Thoracic aorta (tissue), 2 donors: ENCODE measurements around the gene MICAL3. TPM values are rescaled to one million over a fixed set of nuclear protein-coding genes. Genes with fewer than 3 reads are reported as not detected.
A peak's percentile ranks its signal among the peaks of the same experiment; 100 is the strongest.
"Not testable (repeated sequence)": the region's sequence is repeated elsewhere in the genome, so short reads cannot be mapped to it uniquely, and the experiment has no call there.

Experiments
- ATAC-seq: fragments of 150-250 bp; one replicate; pipeline ENCODE4 v1.8.0; 2017; ENCODE audit warnings: low read depth; ENCODE audit not compliant: insufficient number of reproducible peaks, low FRiP score
- DNase-seq: peaks from one replicate; pipeline ENCODE4 v3.0.0-alpha.2; 2020; ENCODE audit warnings: low spot score
- H3K27ac ChIP-seq, 2 donors: fragments of 200-600 bp; sonication (generic); 1 replicate in 1 of 2; 2 replicates in 1 of 2; pipeline ENCODE4 v1.5.1; 2016; ENCODE audit warnings: mild to moderate bottlenecking in 2 of 2, moderate library complexity in 2 of 2
- H3K27me3 ChIP-seq: fragments of 200-600 bp; sonication (generic); replicated peaks from 2 replicates; pipeline ENCODE4 v1.6.0; 2016; ENCODE audit warnings: mild to moderate bottlenecking; ENCODE audit not compliant: insufficient read depth
- H3K36me3 ChIP-seq: fragments of 200-600 bp; sonication (generic); one replicate; pipeline ENCODE4 v1.5.1; 2016
- H3K4me1 ChIP-seq, 2 donors: fragments of 200-600 bp; sonication (generic); 1 replicate in 1 of 2; 2 replicates in 1 of 2; pipeline versions ENCODE4 v1.5.1 to v1.6.0; 2016; ENCODE audit warnings: low read depth in 2 of 2, mild to moderate bottlenecking in 1 of 2; ENCODE audit not compliant: control insufficient read depth in 1 of 2
- H3K4me3 ChIP-seq: fragments of 200-600 bp; sonication (generic); 2 replicates; pipeline ENCODE4 v1.5.1; 2016; ENCODE audit warnings: mild to moderate bottlenecking
- H3K9me3 ChIP-seq: fragments of 200-600 bp; sonication (generic); 2 replicates; pipeline ENCODE4 v1.5.1; 2016
- CTCF ChIP-seq: fragments of 200-600 bp; sonication (generic); IDR thresholded peaks from one replicate; pipeline ENCODE4 v1.5.1; 2019; ENCODE audit warnings: antibody characterized with exemption
- total RNA-seq, 2 donors: library from RNA; depleted of rRNA; stranded (reverse); fragments of >200 nt; gene quantifications; one replicate each; pipeline versions ENCODE4 v1.1.0 to v1.2.3, GENCODE V29; 2016

The MICAL3 gene
- 10 to 100 TPM; 45.2 to 78.0 TPM for total RNA-seq

GRCh38 chr22:18024276-18024939 is at the start of gene MICAL3:
MICAL3 (minus strand) TSS chr22:18024561; CDS start chr22:17906812, 117,749 bp downstream.
- no peaks in the 10 kb centered on the region for H3K9me3 ChIP-seq
- no peak for DNase-seq
- ATAC-seq = peak; percentile 69
- peak within 1 kb of the TSS; percentile 71 for H3K27ac ChIP-seq
- H3K27me3 ChIP-seq = no peaks in the 10 kb centered on the region
- peak; percentile 43 for TF ChIP-seq CTCF
- H3K4me3 ChIP-seq = peak within 1 kb of the TSS; percentile 95
- no peaks in the 10 kb centered on the region for H3K36me3 ChIP-seq
- H3K4me1 ChIP-seq = peaks cover 15 to 17% of the 10 kb centered on the region in 2 donors

- not testable (repeated sequence) for H3K4me3 ChIP-seq, ATAC-seq, H3K27me3 ChIP-seq, DNase-seq, H3K9me3 ChIP-seq, H3K36me3 ChIP-seq, H3K27ac ChIP-seq
- peaks cover 23 to 35% of the 10 kb centered on the region in 2 donors for H3K4me1 ChIP-seq
Observed at GRCh38 chr22:18073927-18074326, 49.6 kb upstream of the MICAL3 start.

- H3K27ac ChIP-seq = no peak overlapping the region
- no peak overlapping the region for H3K4me3 ChIP-seq
- DNase-seq = no peak
- no peaks in the 10 kb centered on the region for H3K9me3 ChIP-seq
- no peaks in the 10 kb centered on the region for H3K27me3 ChIP-seq
- peaks cover 23 to 35% of the 10 kb centered on the region in 2 donors for H3K4me1 ChIP-seq
- ATAC-seq = no peak
- no peak for TF ChIP-seq CTCF
- H3K36me3 ChIP-seq = no peaks in the 10 kb centered on the region
Observed at GRCh38 chr22:18073467-18073866, 49.1 kb upstream of the MICAL3 start.

- DNase-seq (no peak), ATAC-seq (no peak)
- TF ChIP-seq CTCF = no peak
- H3K9me3 ChIP-seq = no peaks in the 10 kb centered on the region
- peaks cover 25 to 42% of the 10 kb centered on the region in 2 donors for H3K4me1 ChIP-seq
- H3K4me3 ChIP-seq = no peak overlapping the region
- no peaks in the 10 kb centered on the region for H3K36me3 ChIP-seq
- H3K27ac ChIP-seq = no peak overlapping the region
- no peaks in the 10 kb centered on the region for H3K27me3 ChIP-seq
Observed at GRCh38 chr22:18071968-18072310, 47.6 kb upstream of the MICAL3 start.

GRCh38 chr22:18071307-18071967 is 47.1 kb upstream of the MICAL3 start:
- H3K4me3 ChIP-seq, DNase-seq, H3K9me3 ChIP-seq, H3K36me3 ChIP-seq, H3K27me3 ChIP-seq, ATAC-seq, H3K27ac ChIP-seq: not testable (repeated sequence)
- H3K4me1 ChIP-seq = peaks cover 20 to 42% of the 10 kb centered on the region in 2 donors

GRCh38 chr22:18070556-18071306 is 46.4 kb upstream of the MICAL3 start:
- ATAC-seq = no peak
- Histone ChIP-seq H3K27me3 (no peaks in the 10 kb centered on the region), H3K4me3 (no peak overlapping the region), H3K9me3 (no peaks in the 10 kb centered on the region), H3K4me1 (peaks cover 19 to 37% of the 10 kb centered on the region in 2 donors), H3K36me3 (no peaks in the 10 kb centered on the region), H3K27ac (no peak overlapping the region)
- no peak for TF ChIP-seq CTCF
- DNase-seq = no peak
